Islet precursor cell (in vitro differentiated cells): Measurements from ENCODE around the gene LRRC4C.

ENCODE experiments used
- DNase-seq: peaks from one replicate; pipeline ENCODE4 v3.0.0-alpha.2; 2018

LRRC4C gene

DNA sequence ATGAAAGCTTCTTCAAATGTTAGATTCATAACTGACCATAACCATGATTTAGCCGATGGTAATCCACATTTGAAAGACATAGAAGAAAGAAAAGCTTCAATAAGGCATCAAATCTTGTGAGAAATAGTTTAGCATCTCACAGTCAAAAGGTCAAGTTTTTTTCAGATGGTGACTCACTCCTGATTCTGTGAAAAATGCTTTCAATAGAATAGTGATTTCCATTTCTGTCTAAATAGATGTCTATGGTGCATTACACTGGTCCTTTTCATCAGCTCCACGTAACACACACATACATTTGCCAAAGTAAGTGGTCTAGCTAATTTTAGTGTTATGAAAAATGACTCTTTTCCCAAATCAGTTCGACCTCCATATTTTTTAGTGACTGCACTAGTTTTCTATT lies 139.2 kb downstream of the LRRC4C start:
- DNase-seq, result no peak

DNA sequence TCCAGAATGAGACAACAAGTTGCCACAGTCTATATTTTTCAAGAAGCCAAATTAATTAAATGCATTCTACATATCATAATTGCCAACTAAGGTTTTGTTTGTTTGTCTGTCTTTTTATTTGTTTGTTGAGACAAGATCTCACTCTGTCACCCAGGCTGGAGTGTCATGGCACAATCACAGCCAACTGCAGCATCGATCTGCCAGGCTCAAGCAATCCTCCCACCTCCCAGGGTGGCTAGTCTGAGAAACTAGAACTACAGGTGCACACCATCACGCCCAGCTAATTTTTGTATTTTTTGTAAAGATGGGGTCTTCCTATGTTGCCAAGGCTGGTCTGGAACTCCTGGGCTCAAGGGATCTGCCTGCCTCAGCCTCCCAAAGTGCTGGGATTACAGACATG lies 140.0 kb downstream of the LRRC4C start:
- DNase-seq, result no peak

DNA sequence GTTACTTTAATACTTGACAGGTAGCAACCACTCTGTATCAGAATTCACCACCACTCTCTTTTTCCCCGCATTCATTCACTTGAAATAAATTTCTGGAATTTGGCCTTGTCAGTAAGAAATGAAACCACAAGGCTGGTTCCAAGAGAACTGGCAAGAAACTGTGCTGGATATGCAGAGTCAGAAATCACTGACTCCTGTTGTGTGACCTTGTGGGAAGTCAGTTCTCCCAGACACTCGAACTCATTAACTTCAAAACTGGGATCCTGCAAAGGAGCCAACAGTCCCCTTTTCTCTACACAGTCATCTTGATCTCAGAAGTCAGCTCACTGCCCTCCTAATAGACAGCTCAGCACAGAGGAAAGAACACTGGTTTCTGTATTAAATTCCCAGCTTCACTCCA lies 142.7 kb downstream of the LRRC4C start:
- no peak for DNase-seq

DNA sequence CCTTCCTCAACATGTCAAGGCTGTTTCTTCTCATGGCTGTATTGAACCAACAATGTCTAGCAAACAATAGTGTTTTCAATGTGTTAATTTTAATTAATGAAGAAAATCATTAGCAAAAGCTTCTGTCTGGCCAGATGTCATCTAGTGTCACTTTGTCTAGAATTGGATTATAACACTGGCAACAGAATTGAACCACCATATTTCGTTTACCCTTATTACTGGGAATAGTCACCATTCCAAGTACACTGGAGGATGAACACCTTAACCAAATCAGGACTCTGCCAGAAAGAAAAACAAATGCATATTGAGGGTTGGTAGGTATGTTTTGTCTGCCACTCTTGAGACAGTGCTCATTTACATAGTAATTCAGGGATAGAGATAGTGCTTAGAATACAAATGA lies 146.2 kb downstream of the LRRC4C start:
- DNase-seq, result no peak

DNA sequence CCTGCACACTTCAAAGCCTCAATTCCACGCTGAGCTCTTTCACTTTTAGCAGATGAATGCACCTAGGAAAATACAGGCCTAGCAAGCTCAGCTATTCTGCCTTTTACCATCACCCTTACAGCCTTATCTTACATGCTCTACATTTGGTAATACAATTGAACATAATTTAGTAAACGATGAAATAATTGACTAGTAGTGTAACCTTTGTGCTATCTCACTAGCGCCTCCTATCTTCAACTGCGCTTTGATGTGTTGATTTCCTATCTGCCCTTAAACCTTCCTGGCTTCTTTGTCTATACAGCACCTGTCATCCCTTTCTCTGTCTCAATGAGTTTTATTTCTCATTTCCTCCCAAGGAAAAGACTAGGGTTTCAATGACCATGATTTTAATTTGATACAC lies 149.7 kb downstream of the LRRC4C start:
- no peak for DNase-seq

DNA sequence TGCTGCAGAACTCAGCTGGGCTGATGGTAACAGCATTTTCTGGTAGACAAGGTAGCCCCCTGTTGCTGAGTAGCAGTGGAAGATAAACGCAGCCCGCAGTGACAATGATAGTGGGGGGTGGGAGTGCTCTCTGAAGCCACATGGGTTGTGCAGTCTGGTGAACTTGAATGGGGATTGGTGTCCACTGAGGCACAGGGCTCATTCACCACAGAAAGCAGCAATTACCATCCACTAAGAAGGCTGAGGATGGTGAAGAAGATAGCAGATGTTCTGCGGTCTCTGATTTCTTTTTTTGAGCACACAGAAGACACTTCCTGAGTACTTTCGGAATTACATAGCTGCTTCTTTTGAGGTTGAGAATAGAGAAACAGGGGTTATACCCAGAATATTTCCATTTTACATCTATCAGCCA lies 150.3 kb downstream of the LRRC4C start:
- no peak for DNase-seq

DNA sequence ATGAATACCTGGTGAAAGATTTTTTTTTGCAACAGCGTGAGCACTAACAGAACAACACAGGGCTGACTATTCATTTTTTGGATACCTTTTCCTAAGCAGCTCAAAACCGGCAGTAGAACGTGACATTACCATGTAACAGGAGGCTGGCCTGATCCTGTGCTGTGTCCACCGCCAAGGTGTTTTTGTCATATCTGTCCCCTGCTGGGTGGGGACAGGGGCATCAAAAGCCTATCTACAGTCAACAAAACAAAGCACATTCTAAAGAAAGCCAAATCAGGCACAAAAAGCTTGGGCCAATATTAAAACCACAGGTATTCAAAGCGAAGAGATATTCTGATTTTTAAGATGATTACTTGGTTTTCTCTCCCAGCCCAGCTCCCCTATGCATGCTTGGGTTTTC lies 151.2 kb downstream of the LRRC4C start:
- no peak for DNase-seq

DNA sequence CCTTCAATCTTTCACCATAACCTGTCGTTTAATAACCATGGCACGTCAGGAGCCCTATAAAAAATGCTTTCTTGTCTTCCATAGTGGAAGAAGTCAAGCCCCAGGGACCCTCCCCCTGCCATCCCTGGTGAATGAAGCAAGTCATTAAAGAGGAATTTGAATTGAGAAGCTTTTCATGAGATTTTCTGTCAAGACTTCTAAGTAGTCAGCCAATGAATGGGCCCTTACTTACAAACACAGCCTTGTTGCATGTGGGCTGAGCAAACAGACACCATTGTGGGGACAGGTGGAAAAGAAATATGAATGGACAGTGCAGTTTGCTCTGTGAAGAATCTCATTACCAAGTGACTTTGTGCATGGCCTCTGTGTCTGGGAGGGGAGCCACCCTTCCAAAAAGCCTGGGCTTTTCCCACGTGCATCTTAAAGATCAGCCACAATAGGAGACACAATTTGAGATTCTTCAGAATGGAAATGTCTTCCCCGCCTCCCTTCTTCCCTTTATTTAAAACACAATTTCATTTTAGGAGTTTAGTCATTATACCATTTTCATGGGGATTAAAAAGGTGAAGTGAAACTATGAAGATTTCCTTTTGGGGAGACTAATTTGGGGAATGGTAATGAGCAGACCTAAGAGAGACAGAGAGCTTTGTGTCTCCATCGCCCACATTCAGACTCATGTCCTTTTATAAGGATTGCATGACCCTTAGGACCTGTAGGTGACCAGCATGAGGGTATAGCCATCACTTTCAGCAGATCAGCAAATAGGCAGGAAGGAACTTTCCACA lies 152.0 kb downstream of the LRRC4C start:
- DNase-seq, result no peak

DNA sequence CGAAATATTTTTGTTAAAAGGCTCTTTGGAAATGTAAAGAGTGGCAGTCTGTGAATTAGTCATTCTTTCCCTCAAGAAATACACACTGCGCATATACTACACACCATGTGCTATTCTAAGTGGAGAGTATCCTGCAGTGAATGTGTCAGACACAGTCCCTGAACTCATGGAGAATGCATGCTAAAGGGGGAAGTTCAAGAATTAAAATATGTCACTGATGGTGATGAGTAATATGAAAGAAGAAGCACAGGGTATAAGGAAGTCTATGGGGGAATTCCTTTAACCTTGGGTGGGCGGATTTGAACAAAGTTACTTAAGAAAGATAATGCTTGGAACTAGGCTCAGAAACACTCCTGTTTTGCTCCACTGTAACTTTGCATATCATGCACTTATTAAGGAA lies 153.0 kb downstream of the LRRC4C start:
- no peak for DNase-seq

DNA sequence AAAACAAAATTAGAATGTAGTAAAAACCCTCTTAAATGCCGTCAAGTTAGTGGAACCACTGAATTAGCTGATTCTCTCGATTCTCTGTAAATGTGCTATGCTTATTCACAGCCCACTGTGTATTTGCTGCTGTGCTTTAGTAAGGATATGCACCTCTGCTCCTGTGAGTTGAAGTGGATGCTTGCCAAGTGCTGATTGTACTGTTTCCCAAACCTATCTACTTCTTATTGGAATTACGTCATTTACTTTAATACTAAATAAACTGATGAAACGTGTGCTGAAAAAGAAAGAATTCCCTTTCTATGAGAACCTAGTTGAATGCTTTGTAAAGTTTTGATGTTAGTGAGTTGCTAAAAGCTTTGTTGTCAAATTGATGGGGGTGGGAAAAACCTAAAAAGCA lies 158.4 kb downstream of the LRRC4C start:
- DNase-seq, result no peak

DNA sequence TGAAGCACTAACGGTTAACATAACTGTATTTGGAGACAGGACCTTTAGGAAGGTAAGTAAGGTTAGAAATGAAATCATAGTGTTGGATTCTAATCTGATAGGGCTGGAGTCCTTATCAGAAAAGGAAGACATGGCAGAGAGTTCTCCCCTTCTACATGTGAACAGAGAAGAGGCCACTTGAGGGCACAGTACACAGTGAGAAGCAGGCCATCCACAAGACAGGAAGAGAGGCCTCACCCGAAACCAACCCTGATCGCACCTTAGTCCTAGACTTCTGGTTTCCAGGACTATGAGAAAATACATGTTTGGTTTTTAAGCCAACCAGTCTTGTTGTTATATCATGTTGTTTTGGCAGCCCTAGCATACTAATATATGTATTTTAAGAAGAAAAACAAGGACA lies 170.0 kb downstream of the LRRC4C start:
- no peak for DNase-seq

DNA sequence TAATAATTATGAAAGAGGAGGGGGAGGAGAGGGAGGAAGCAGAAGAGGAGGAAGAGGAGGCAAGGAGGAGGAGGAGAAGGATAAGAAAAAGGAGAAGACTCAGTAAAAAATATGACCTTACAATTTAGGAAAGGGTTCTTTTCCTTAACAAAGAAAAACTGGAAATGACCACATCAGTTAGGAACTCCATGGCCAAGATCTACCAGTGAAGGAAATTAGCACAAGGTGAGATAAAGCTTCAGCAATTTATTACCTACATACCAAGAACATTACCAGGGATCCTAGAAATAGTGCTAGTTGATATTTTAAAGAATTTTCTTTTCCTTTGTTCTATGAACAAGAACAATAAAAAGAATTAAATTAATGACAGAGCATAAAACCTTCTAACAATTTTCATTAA lies 172.7 kb downstream of the LRRC4C start:
- DNase-seq, result no peak

DNA sequence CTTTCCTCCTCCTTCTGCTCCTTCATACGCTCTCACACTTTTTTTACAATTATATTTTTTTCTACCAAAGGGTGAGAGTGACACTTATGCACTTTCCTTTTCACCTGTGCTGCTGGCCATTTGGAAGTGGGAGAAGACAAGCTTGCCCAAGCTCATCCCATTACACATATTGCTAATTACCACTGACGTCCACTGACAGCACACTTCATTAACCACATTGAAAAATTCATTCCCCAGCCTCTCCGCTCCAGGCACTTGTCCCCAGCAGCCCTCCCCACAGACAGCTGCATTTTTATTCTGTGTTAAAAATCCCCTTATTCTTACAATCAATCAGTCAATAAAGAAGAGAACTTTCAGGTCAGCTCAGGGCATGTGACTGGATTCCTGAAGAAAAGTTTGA lies 175.1 kb downstream of the LRRC4C start:
- no peak for DNase-seq

DNA sequence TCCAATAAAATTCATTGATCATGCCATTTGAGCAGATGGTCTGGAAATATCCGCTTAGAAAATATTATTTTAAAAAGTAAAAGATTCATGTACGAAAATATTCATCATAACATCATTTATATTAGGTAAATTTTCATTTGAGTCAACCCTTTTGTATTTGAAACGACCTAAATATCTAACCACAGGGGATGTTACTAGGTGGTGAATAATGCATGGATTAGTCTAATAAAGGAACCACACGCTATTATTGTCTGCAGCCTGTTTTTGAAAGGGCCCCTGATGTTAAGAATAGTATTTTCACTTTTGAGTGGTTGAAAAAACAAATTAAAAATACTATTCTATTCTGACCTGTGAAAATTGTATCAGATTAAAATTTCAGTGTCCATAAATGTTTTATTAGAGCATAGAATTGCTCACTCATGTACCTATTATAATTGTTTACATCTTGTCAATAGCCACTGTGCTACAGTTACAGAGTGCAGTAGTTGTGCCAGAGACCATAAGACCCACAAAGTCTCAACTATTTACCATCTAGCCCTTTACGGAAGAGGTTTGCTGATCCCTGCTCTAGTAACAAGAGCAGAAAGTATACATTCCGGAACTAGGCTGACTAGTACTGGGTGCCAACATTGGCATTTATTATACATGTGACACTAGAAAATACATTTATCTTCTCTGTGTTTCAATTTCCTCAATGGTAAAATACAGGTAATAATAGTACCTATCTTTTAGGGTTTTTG lies 176.1 kb downstream of the LRRC4C start:
- no peak for DNase-seq

DNA sequence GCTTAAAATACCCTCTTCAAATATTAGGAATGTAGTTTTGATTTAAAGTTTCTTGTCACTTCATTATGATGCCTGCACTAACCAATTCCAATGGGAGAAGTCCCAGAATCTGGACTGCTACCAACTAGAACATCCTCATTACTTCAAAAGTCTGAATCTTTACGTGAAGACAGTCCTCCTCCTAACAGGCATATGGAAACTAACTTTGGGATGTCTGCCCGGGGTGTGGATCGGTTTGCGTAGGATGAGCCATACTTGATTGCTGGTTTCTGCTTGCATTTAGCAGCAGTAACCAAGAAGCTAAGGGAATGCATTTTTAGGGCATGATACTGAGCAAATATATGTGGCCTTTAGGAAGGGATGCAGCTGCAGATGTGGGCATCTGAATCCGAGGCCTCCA lies 177.1 kb downstream of the LRRC4C start:
- no peak for DNase-seq

DNA sequence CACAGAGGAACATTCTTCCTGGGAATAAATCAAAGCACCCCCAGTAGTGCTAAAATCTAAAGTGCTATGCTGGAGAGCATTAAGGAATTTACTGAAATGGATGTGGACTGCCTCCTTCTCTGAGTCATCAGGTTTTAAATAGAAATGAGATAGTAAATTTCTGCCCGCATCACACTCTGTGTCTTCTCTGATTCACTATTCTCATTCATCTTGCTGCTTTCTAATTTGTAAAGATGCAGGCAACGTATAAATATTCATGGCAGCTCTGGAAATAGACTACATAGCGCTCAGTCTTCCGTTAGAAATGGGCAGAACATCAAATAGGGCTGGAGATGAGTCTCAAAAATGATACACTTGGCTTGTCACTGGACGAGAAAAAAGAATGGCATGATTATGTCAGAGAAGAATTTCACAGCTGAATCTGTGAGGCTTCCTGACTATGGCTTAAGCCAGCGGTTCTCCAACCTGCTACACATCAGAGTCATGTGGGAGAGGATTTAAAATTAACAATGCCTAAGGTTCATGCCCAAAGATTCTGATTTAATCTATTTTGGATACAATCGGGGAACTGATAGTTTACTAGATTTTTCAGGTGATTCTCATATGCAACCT lies 178.2 kb downstream of the LRRC4C start:
- DNase-seq, result no peak

DNA sequence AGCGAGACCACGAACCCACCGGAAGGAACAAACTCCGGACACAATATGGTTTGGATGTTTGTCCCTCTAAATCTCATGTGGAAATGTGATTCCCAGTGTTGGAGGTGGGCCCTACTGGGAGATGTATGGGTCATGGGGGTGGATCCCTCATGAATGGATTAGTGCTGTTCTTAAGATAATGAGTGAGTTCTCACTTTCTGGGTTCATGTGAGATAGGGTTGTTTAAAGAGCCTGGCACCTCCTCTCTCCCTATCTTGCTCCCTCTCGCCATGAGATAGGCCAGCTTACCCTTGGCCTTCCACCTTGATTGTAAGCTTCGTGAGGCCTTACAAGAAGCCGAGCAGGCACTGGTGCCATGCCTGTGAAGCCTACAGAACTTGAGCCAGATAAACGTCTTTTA lies 184.6 kb downstream of the LRRC4C start:
- no peak for DNase-seq

DNA sequence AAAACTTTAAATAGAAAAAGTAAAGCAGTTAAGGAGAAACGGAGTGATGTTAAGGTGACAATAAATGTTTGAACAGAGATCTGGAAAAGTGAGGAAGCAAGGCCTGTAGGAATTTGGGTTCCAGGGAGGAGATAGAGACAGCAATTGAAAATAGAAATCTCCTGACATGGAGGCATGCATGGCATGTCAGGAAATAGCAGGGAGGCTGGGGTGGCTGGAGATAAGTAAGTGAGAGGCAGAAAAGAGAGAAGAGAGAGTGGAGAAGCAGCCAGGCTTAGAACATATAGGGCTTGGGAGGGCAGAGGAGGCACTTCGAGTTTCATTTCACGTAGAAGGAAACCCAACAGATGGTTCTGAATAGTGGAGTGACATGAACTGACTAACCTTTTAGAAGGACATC lies 185.5 kb downstream of the LRRC4C start:
- no peak for DNase-seq

DNA sequence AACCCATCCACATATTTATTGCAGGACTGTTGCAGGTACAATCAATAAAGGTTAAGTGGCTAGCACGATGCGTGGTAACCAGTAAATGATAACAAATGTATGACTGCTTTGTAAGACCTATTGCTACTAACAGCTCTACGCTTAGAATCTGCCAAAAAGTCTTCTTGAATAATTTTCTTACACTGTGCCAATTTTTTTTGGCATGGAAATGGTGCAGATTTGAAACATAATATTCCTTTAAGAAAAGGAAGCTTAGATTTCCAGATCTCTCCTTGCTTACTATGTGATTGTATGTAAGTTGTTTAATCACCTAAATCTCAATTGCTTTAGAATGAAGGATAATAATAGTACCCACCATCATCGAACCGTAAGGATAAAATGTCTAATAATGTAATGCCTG lies 192.0 kb downstream of the LRRC4C start:
- no peak for DNase-seq

DNA sequence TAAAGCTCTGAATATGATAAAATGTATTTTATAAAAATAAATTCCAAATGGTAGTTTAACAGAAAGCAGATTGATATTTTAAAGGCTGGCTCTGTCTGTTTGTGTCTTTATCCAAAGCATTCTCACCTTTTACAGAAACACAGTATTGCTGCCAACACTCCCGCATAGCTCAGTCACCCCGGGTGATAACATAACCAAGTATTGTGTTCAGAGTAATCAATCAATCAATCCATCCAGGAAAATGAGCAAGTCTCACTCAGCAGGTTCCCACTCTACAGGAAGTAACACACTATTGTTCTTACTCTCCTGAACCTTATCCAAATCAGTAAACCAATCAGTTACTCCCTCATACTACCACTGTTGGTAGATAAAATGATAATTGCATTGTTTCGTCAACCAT lies 203.4 kb downstream of the LRRC4C start:
- no peak for DNase-seq

DNA sequence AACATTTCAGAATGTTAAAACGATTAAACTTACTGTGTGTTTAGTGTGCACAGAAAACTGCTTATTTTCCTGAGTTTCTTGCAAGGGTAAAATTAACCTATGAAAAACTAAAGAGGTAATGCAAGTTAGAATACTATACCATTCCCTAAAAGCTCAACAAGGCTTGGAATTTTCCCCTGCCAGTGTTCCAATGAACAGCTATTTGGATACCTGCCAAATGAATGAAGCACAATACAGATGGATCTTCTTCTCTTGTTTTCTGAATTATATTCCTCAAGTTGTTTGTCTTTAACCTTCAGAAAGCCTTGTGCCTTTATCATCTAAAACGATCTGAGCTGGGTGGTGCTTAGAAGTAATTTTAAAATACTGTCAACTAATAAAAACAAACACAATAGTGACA lies 204.5 kb downstream of the LRRC4C start:
- DNase-seq, result no peak

DNA sequence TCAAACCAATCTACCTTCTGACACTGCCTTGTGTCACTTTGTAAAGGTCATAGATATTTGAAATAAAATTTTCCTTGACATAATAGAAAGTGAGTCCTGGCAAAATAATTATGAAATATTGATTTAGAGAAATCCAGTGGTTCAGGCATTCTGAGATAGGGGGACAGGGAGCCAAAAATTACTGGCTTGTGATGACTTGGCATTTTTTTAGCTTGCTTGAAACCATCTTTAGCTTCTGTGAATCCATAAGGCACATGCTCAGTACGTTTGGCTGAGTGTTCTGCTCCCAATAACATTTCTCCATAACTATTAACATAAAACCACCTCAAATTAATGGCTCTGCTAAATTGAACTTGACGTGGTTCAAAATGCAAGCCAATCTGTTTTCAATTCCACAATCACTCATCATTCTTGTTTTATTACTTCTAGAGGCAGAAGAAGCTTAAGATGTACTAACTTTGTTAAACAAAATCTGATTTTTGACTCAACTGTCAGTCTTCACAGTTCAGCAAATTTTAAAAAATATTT lies 209.0 kb downstream of the LRRC4C start:
- DNase-seq, result no peak

DNA sequence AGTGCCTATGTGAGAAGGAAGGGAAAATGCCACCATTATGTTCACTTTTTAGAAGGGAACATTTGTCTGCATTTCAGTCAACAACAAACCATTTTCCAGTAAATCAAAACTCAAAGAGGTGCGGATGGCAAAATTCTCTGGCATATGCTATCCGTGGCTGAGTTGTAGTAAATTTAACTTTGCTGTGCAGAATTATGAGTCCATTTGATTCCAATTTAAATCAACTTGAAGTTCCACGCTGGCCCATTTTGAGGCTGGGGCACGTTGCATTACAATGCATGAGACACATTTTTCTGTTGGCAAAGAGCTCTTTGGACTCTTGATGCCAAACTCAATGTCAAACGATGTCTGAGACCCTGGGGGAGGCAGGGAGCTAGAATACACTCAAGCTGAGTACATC lies 211.8 kb downstream of the LRRC4C start:
- DNase-seq, result no peak

DNA sequence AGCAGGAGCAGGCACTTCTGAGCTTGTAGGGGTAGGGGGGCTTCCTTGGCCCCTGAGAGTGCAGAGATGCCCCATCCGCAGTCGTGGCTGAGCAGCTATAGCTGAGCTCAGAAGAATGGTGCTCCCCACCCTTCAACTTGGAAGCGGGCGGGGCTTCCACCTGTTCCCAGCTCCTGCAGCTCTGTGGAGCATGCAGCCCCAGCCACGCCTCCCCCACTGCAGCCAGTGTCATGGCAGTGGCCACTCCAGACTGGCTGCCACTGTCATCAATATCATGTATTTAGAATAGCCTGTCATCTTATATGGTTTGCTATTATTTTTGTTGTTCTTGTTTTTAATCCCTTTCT lies 213.1 kb downstream of the LRRC4C start:
- DNase-seq, result no peak
